Type B pancreatic cell (in vitro differentiated cells): ENCODE data around the gene DRD2. TPM values are rescaled to one million over a fixed set of nuclear protein-coding genes. Genes with fewer than 3 reads are reported as not detected.

Source experiments
- DNase-seq: peaks from one replicate; pipeline ENCODE4 v3.0.0; 2021; ENCODE audit warnings: mixed read lengths; ENCODE audit not compliant: unreplicated experiment; ENCODE audit errors: extremely low spot score
- H3K27ac Mint-ChIP-seq: 2 replicates; pipeline ENCODE4 v1.8.0; 2021; ENCODE audit warnings: mild to moderate bottlenecking, mixed read lengths
- H3K27me3 Mint-ChIP-seq: 2 replicates; pipeline ENCODE4 v1.8.0; 2021; ENCODE audit warnings: mixed read lengths
- H3K36me3 Mint-ChIP-seq: 2 replicates; pipeline ENCODE4 v1.8.0; 2021; ENCODE audit warnings: mixed read lengths
- H3K4me1 Mint-ChIP-seq: one replicate; pipeline ENCODE4 v1.8.0; 2021; ENCODE audit warnings: mixed read lengths; ENCODE audit not compliant: unreplicated experiment
- H3K4me3 Mint-ChIP-seq: 2 replicates; pipeline ENCODE4 v1.8.0; 2021; ENCODE audit warnings: mild to moderate bottlenecking, mixed read lengths
- H3K9me3 Mint-ChIP-seq: 2 replicates; pipeline ENCODE4 v1.8.0; 2021; ENCODE audit warnings: mixed read lengths
- CTCF ChIP-seq: fragments of 200-600 bp; sonication (generic); conservative IDR thresholded peaks from 2 replicates; pipeline ENCODE4 v1.5.0; 2021; ENCODE audit warnings: antibody characterized with exemption, mild to moderate bottlenecking
- total RNA-seq: library from RNA; stranded (reverse); gene quantifications from 2 replicates; pipeline ENCODE4 v1.2.1, GENCODE V29; 2021; ENCODE audit warnings: low replicate concordance

The DRD2 gene
- total RNA-seq, 1 donor from 2014 or later = 3.7 TPM

DNA sequence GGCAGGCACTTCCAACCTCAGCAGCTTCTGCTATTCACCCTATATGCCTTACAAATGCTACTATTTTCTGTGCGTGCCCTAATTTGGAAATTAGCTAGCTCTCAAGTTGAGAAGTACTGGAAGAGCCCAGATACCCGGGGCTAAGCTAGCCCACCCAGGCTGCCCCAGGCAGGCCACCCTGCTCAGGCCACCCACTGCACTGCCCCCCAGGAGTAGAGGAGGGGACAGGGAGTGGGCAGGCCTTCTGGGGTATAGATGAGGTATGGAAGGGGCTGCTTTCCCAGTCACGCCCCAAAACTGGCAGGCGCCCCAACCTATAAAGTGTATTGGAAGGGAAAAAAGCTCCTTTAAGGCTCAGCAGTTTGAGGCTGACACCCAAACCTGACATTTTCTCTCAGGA is 43.5 kb downstream of the DRD2 start:
- H3K27me3 Mint-ChIP-seq = peaks cover 17% of the 10 kb centered on the region
- H3K4me3 Mint-ChIP-seq = no peak overlapping the region
- no peak overlapping the region for H3K27ac Mint-ChIP-seq
- no peaks in the 10 kb centered on the region for H3K9me3 Mint-ChIP-seq
- DNase-seq = no peak
- no peaks in the 10 kb centered on the region for H3K36me3 Mint-ChIP-seq
- no peak for TF ChIP-seq CTCF
- peaks cover 11% of the 10 kb centered on the region for H3K4me1 Mint-ChIP-seq

DNA sequence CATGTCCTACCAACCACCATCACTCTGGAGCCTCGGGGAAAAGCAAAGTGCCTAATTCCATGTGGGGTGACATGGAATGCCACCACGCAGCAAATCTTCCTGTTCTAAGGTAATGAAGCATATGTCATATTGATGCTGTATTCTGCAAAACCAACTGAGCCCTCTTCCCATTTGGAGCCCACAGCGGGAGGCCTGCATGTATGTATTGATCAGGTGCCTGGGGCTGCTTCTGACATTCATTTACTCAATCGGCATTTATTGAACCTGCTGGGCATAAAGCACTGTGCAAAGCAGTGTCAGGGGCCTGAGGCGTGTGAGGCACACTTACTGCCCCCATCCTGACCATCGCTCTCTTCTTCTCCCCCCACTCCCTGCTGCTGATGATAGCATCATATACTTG is 48.5 kb downstream of the DRD2 start:
- Mint-ChIP-seq H3K4me1 (no peaks in the 10 kb centered on the region), H3K27me3 (peaks cover 13% of the 10 kb centered on the region), H3K36me3 (no peaks in the 10 kb centered on the region), H3K4me3 (no peak overlapping the region), H3K27ac (no peak overlapping the region), H3K9me3 (no peaks in the 10 kb centered on the region)
- DNase-seq = no peak
- TF ChIP-seq CTCF = no peak

GRCh38 chr11:113420808-113421207 is 54.4 kb downstream of the DRD2 start:
- Mint-ChIP-seq H3K4me3 (no peak overlapping the region), H3K27ac (no peak overlapping the region), H3K9me3 (no peaks in the 10 kb centered on the region), H3K27me3 (peaks cover 17% of the 10 kb centered on the region), H3K4me1 (no peaks in the 10 kb centered on the region), H3K36me3 (no peaks in the 10 kb centered on the region)
- no peak for TF ChIP-seq CTCF
- no peak for DNase-seq

GRCh38 chr11:113419454-113420003 is 55.7 kb downstream of the DRD2 start:
- no peak for TF ChIP-seq CTCF
- no peak for DNase-seq
- Mint-ChIP-seq H3K4me3 (no peak overlapping the region), H3K27ac (no peak overlapping the region), H3K9me3 (no peaks in the 10 kb centered on the region), H3K27me3 (peaks cover 17% of the 10 kb centered on the region), H3K36me3 (no peaks in the 10 kb centered on the region), H3K4me1 (no peaks in the 10 kb centered on the region)

- Mint-ChIP-seq H3K36me3 (no peaks in the 10 kb centered on the region), H3K4me1 (no peaks in the 10 kb centered on the region), H3K27me3 (peaks cover 20% of the 10 kb centered on the region), H3K4me3 (no peak overlapping the region), H3K9me3 (no peaks in the 10 kb centered on the region), H3K27ac (no peak overlapping the region)
- no peak for TF ChIP-seq CTCF
- DNase-seq = no peak
These were observed 57.8 kb downstream of the DRD2 start for GRCh38 chr11:113417428-113417827.

DNA sequence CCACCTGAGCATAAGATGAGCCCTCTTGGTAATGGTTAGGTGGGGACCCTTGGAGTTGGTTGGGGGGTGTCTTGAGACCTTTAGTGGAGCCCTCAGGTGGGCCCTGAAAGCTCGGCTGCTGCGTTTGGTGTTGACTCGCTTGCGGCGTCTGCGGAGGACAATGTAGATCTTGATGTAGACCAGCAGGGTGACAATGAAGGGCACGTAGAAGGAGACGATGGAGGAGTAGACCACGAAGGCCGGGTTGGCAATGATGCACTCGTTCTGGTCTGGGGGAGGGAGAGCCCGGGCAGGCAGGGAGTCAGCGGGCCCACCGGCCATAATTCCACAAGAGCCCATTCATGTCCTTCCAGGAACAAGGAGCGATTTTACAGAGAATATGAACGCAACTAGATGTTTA is 59.9 kb downstream of the DRD2 start:
- H3K4me1 Mint-ChIP-seq = no peaks in the 10 kb centered on the region
- no peak for DNase-seq
- no peaks in the 10 kb centered on the region for H3K36me3 Mint-ChIP-seq
- H3K9me3 Mint-ChIP-seq = no peaks in the 10 kb centered on the region
- H3K27me3 Mint-ChIP-seq = peaks cover 7% of the 10 kb centered on the region
- TF ChIP-seq CTCF = no peak
- no peak overlapping the region for H3K27ac Mint-ChIP-seq
- H3K4me3 Mint-ChIP-seq = no peak overlapping the region
